GM19467 (cell line): ENCODE results near the gene CKLF.

Experiments used
- ATAC-seq: cut with Tn5 transposase; IDR thresholded peaks from one replicate; pipeline ENCODE4 v1.9.1; 2021; ENCODE audit warnings: mild to moderate bottlenecking, moderate library complexity; ENCODE audit not compliant: unreplicated experiment

Gene CKLF

GRCh38 chr16:66614161-66614802 lies 61.9 kb downstream of the CKLF start:
- no peak for ATAC-seq
